Lower lobe of right lung (tissue), 2 donors: ENCODE data around the gene NEXN. TPM values are rescaled to one million over a fixed set of nuclear protein-coding genes. Genes with fewer than 3 reads are reported as not detected.

Experiments
- ATAC-seq, 2 donors: fragments of 200-7000 bp; cut with Tn5 transposase; one replicate each; pipeline ENCODE4 v1.9.1; 2020 to 2022; ENCODE audit warnings: mild to moderate bottlenecking in 2 of 2, moderate library complexity in 2 of 2
- DNase-seq: peaks from one replicate; pipeline ENCODE4 v3.0.0-alpha.2; 2020
- H3K27ac ChIP-seq: fragments of 200-600 bp; one replicate; pipeline ENCODE4 v1.8.0; 2022
- H3K27me3 ChIP-seq: fragments of 200-600 bp; one replicate; pipeline ENCODE4 v1.8.0; 2022; ENCODE audit warnings: low read depth
- H3K36me3 ChIP-seq: fragments of 200-600 bp; one replicate; pipeline ENCODE4 v1.8.0; 2022; ENCODE audit warnings: mild to moderate bottlenecking
- H3K4me1 ChIP-seq: fragments of 200-600 bp; one replicate; pipeline ENCODE4 v1.8.0; 2022
- H3K4me3 ChIP-seq: fragments of 200-600 bp; one replicate; pipeline ENCODE4 v1.8.0; 2022; ENCODE audit warnings: mild to moderate bottlenecking
- H3K9me3 ChIP-seq: fragments of 200-600 bp; one replicate; pipeline ENCODE4 v1.8.0; 2022
- intact Hi-C: fragments of 100-400 bp; cut with DNase I; formaldehyde crosslinking; loops from one replicate; pipeline ENCODE4 v1.11.0; 2022
- total RNA-seq: library from RNA; stranded (reverse); fragmentation: NEBNext Ultra II Directional; extraction: Animal tissue kit (Norgen Biotek cat#: 25700); gene quantifications from one replicate; pipeline ENCODE4 v1.2.1, GENCODE V29; 2021
- TF ChIP-seq, protein P1 (sequence below): fragments of 200-600 bp; IDR thresholded peaks from one replicate; pipeline ENCODE4 v1.8.0; 2022; ENCODE audit warnings: antibody characterized with exemption, mild to moderate bottlenecking
- donor health status: DM: no; HTN: yes; CAD: no; lungs with severe emphysema.

NEXN gene
- total RNA-seq, 1 donor from 2014 or later = 16.5 TPM

DNA sequence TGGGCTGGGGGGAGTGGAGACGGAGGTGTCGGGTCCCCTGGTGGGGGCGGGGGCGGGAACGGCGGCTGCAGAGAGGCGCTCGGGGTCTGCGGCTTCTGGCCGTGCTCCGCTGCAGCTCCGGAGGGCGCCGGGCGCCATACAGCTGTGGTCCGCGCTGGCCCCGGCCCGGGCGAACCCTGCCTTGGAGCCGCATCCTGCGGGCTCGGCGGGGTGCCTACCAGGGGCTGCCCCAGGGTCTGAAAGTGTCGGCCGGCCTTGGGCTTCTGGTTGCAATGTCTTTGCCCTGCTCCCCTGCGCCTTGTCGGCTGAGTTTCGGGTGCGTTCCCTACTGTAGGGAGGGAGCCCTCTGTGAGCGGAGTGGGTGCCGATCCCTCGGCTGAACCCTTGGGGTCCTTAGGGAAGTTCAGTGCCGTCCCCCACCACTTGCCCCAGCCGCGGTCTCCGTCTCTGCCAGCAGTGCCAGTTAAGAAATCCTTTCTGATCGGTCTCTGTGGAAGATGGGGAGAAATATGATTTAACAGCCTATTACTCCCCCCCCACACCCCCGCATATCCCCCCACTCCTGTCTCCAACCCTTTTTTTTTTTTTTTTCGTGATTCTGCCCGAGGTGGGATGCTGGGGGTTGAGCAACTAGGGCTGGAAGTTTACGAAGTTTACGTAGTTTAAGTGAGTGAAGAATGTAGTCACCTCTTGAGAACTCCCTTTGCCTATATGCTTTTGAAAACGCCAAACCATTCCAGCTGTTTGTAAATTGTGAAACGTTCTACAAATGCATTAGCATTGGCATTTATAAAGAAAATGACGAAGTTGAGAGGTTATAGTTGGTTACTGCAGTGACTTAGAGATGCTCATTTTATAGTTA lies 588 bp downstream of the NEXN start:
- H3K27me3 ChIP-seq = no peaks in the 10 kb centered on the region
- TF ChIP-seq, protein P1, sequence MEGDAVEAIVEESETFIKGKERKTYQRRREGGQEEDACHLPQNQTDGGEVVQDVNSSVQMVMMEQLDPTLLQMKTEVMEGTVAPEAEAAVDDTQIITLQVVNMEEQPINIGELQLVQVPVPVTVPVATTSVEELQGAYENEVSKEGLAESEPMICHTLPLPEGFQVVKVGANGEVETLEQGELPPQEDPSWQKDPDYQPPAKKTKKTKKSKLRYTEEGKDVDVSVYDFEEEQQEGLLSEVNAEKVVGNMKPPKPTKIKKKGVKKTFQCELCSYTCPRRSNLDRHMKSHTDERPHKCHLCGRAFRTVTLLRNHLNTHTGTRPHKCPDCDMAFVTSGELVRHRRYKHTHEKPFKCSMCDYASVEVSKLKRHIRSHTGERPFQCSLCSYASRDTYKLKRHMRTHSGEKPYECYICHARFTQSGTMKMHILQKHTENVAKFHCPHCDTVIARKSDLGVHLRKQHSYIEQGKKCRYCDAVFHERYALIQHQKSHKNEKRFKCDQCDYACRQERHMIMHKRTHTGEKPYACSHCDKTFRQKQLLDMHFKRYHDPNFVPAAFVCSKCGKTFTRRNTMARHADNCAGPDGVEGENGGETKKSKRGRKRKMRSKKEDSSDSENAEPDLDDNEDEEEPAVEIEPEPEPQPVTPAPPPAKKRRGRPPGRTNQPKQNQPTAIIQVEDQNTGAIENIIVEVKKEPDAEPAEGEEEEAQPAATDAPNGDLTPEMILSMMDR = no peak
- H3K9me3 ChIP-seq = no peaks in the 10 kb centered on the region
- peak overlapping the region; percentile 90 for H3K27ac ChIP-seq
- H3K4me3 ChIP-seq = peak overlapping the region; percentile 82
- H3K4me1 ChIP-seq = peaks cover 4% of the 10 kb centered on the region
- H3K36me3 ChIP-seq = no peaks in the 10 kb centered on the region
- DNase-seq (peak; percentile 55), ATAC-seq (peak; percentile 77 to 82)
- intact Hi-C loops = no loop called here

DNA sequence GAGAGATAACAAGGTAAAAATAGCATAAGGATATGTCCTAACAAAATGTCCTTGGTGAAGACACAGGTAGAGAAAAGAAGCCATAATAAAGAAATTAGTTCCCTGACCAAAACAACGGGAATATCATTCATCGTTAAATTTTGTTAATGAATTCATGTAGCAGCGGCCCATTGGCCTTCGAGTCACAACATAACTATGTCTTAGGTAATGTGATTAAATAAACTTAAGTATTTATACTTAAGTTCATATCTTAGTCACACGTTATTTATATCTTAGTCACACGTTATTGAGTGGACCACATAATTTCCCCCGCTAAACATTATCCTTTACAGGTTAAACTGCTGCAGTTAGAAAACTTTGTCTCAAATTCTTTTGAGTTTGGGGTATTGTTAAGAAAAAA lies 1.2 kb downstream of the NEXN start:
- H3K27me3 ChIP-seq = no peaks in the 10 kb centered on the region
- TF ChIP-seq, protein P1 = no peak
- peak overlapping the region; percentile 90 for H3K27ac ChIP-seq
- intact Hi-C loops = no loop called here
- no peaks in the 10 kb centered on the region for H3K9me3 ChIP-seq
- H3K4me1 ChIP-seq = peaks cover 4% of the 10 kb centered on the region
- ATAC-seq (peak; percentile 38 to 77), DNase-seq (no peak)
- no peaks in the 10 kb centered on the region for H3K36me3 ChIP-seq
- H3K4me3 ChIP-seq = peak overlapping the region; percentile 82

DNA sequence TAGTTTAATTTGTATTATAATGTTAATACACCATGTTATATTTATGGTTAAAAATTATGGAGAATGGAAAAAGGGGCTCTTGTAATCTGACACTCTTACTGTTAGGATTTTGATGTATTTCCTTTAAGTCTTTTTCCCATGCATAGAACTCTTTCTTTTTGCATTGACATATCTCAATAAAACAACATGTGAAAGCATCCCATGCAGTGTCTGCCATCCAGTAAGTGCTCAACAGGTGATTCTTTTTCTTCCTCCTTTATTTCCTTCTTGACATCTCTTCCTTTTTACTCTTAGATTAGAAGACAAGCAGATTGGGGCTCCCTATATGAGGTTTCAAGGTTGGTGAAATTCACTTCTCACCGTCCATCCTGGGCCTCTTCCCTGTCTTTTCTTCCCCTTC lies 2.8 kb downstream of the NEXN start:
- Histone ChIP-seq H3K27ac (no peak overlapping the region), H3K36me3 (no peaks in the 10 kb centered on the region), H3K4me3 (no peak overlapping the region), H3K27me3 (no peaks in the 10 kb centered on the region), H3K9me3 (no peaks in the 10 kb centered on the region), H3K4me1 (peaks cover 4% of the 10 kb centered on the region)
- TF ChIP-seq, protein P1 = no peak
- DNase-seq (no peak), ATAC-seq (no peak)
- intact Hi-C loops = no loop called here

DNA sequence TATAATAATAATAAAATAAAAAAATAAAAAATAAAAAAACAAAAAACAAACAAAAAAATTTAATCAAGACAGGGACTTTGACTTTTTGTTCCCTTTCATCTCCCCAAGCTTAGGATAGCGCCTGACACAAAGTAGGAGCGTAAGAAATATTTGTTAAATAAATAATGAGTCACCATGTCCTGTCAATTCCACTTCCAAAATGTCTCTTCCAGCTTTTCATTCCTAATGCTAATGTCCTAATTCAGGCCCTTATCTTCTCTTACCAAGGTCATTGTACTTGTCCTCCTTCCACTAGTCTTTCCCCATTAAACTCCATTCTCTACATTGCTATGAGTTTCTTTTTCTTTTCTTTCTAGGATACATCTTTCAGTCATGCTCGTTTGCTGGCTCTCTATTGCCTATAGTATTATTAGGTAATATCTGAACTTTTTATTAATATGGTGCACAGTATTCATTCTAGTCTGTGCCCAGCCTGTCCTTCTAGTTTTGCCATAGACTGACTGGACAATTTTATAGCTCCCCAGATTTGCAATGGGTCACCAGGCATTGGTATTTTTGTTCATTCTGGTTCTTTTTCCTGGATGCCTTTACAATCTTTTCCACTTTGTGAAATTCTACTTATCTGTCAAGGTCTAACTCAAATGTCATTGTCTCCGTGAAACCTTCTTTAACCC lies 11.4 kb downstream of the NEXN start:
- no peak for DNase-seq
- H3K27ac ChIP-seq = no peak overlapping the region
- H3K36me3 ChIP-seq = no peaks in the 10 kb centered on the region
- no peak overlapping the region for H3K4me3 ChIP-seq
- peak in 1 of 2 donors; percentile 18 for ATAC-seq
- no peaks in the 10 kb centered on the region for H3K9me3 ChIP-seq
- intact Hi-C loops = no loop called here
- no peaks in the 10 kb centered on the region for H3K27me3 ChIP-seq
- H3K4me1 ChIP-seq = peaks cover 5% of the 10 kb centered on the region
- TF ChIP-seq, protein P1 = no peak

DNA sequence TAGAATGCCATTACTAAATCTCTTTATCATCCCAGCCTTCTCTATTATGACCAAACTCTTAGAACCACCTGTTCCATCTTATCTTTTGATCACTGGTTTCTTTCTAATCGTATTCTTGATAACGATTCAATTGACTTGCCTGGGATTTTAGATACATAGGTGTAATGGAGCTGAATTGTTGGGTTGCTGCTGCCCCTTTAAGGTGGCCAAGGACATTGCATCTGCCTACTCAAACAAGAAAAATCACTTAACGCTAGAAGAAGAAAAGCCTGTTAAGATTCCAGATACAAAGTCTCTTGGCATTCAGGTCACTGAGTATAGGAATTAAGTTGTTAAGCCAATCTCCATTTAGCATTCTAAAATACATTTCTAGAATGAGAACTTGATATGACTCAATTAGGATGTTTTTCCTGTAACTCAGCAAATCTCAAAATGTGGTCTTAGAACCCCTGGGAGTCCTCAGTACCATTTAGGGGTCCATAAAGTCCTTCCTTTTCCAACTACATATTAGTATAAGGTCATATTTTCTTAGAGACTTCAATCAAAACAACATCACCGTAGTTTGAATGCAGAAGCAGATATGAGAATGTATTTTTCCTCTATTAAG lies 12.4 kb downstream of the NEXN start:
- H3K4me3 ChIP-seq = no peak overlapping the region
- ATAC-seq = peak; percentile 53 to 90

More for the DNA sequence above, 12.4 kb downstream of the NEXN start:
- TF ChIP-seq, protein P1 = peak; percentile 62
- Histone ChIP-seq H3K27me3 (no peaks in the 10 kb centered on the region), H3K9me3 (no peaks in the 10 kb centered on the region), H3K36me3 (no peaks in the 10 kb centered on the region), H3K4me1 (peaks cover 5% of the 10 kb centered on the region), H3K27ac (no peak overlapping the region)
- intact Hi-C loops = no loop called here
- DNase-seq = no peak
